ENCODE results near the gene ANK3. TPM values are rescaled to one million over a fixed set of nuclear protein-coding genes. Genes with fewer than 3 reads are reported as not detected.

ANK3 gene
- 10 to 100 TPM; 24.0 to 25.2 TPM for total RNA-seq

GRCh38 chr10:60389413-60390025 is at the start of gene ANK3:
TSS of gene ANK3 (minus strand) at chr10:60389875. CDS start at chr10:60389538, 337 bp downstream.
- no peak for ATAC-seq
- Mint-ChIP-seq H3K27me3 (no peaks in the 10 kb centered on the region), H3K4me3 (no peak within 1 kb of the TSS), H3K4me1 (peaks cover 22% of the 10 kb centered on the region), H3K27ac (no peak within 1 kb of the TSS), H3K36me3 (ENCODE audit: low read depth) (peaks cover 4% of the 10 kb centered on the region), H3K9me3 (ENCODE audit: low read depth) (no peaks in the 10 kb centered on the region)
- DNase-seq: no peak
- intact Hi-C loops (cut with DNase I, micrococcal nuclease): no loop called here
- CTCF ChIA-PET: interaction anchor here (0.7 kb wide), 1 partner anchor 257 kb away, joined by 3 read pairs; no protein-coding TSS in a partner anchor
- POLR2A ChIA-PET: interaction anchor here (0.7 kb wide), 1 partner anchor 10 kb away, joined by 4 read pairs; no protein-coding TSS in a partner anchor

GRCh38 chr10:60434418-60435046 is 44.9 kb upstream of the ANK3 start:
- no peaks in the 10 kb centered on the region for H3K36me3 Mint-ChIP-seq (ENCODE audit: low read depth)
- no peak for ATAC-seq
- H3K9me3 Mint-ChIP-seq (ENCODE audit: low read depth): no peaks in the 10 kb centered on the region
- no peak overlapping the region for H3K27ac Mint-ChIP-seq
- no peaks in the 10 kb centered on the region for H3K27me3 Mint-ChIP-seq
- peak; percentile 17 for DNase-seq
- ChIA-PET POLR2A (no interaction called here), CTCF (interaction anchor here (1.2 to 1.9 kb wide), 5 partner anchors 193 to 334 kb away, joined by 3 to 15 read pairs (median 6); no protein-coding TSS in a partner anchor)
- intact Hi-C loops (cut with DNase I, micrococcal nuclease): loop anchor here (1.0 to 5.0 kb wide), 10 partner anchors 196 to 808 kb away; no protein-coding TSS in a partner anchor
- H3K4me3 Mint-ChIP-seq: no peak overlapping the region
- peaks cover 6% of the 10 kb centered on the region for H3K4me1 Mint-ChIP-seq

GRCh38 chr10:60433684-60434083 is 44.0 kb upstream of the ANK3 start:
- Mint-ChIP-seq H3K9me3 (ENCODE audit: low read depth) (no peaks in the 10 kb centered on the region), H3K27me3 (no peaks in the 10 kb centered on the region), H3K4me3 (no peak overlapping the region), H3K36me3 (ENCODE audit: low read depth) (no peaks in the 10 kb centered on the region), H3K4me1 (peaks cover 6% of the 10 kb centered on the region), H3K27ac (no peak overlapping the region)
- ChIA-PET POLR2A (no interaction called here), CTCF (interaction anchor here (0.6 to 1.9 kb wide), 10 partner anchors 9 to 364 kb away, joined by 3 to 15 read pairs (median 4); no protein-coding TSS in a partner anchor)
- DNase-seq (no peak), ATAC-seq (no peak)
- intact Hi-C loops (cut with DNase I, micrococcal nuclease): loop anchor here (1.0 to 5.0 kb wide), 10 partner anchors 195 to 807 kb away; no protein-coding TSS in a partner anchor

GRCh38 chr10:60430836-60431597 is 41.3 kb upstream of the ANK3 start:
- CTCF ChIA-PET: interaction anchor here (0.6 kb wide), 1 partner anchor 51 kb away, joined by 3 read pairs; no protein-coding TSS in a partner anchor
- ATAC-seq: no peak
- no peaks in the 10 kb centered on the region for H3K27me3 Mint-ChIP-seq
- intact Hi-C loops (cut with DNase I, micrococcal nuclease): loop anchor here in 1 of 2 experiments (5.0 kb wide), 1 partner anchor 804 kb away; no protein-coding TSS in a partner anchor
- no peak for DNase-seq
- no peak overlapping the region for H3K27ac Mint-ChIP-seq
- H3K4me3 Mint-ChIP-seq: no peak overlapping the region
- peaks cover 25% of the 10 kb centered on the region for H3K4me1 Mint-ChIP-seq
- peaks cover 3% of the 10 kb centered on the region for H3K36me3 Mint-ChIP-seq (ENCODE audit: low read depth)
- H3K9me3 Mint-ChIP-seq (ENCODE audit: low read depth): no peaks in the 10 kb centered on the region
- POLR2A ChIA-PET: no interaction called here

GRCh38 chr10:60430017-60430416 is 40.3 kb upstream of the ANK3 start:
- Mint-ChIP-seq H3K4me1 (peaks cover 31% of the 10 kb centered on the region), H3K9me3 (ENCODE audit: low read depth) (no peaks in the 10 kb centered on the region), H3K27me3 (no peaks in the 10 kb centered on the region), H3K36me3 (ENCODE audit: low read depth) (peaks cover 4% of the 10 kb centered on the region), H3K4me3 (no peak overlapping the region), H3K27ac (no peak overlapping the region)
- DNase-seq (no peak), ATAC-seq (no peak)
- CTCF ChIA-PET: no interaction called here
- intact Hi-C loops (cut with DNase I, micrococcal nuclease): loop anchor here in 1 of 2 experiments (5.0 kb wide), 1 partner anchor 803 kb away; no protein-coding TSS in a partner anchor
- POLR2A ChIA-PET: no interaction called here

- intact Hi-C loops (cut with DNase I, micrococcal nuclease): no loop called here
- no peak overlapping the region for H3K27ac Mint-ChIP-seq
- POLR2A ChIA-PET: no interaction called here
- H3K36me3 Mint-ChIP-seq (ENCODE audit: low read depth): peaks cover 4% of the 10 kb centered on the region
- H3K4me3 Mint-ChIP-seq: no peak overlapping the region
- peaks cover 30% of the 10 kb centered on the region for H3K4me1 Mint-ChIP-seq
- ATAC-seq: no peak
- no peak for DNase-seq
- H3K27me3 Mint-ChIP-seq: no peaks in the 10 kb centered on the region
- CTCF ChIA-PET: interaction anchor here (0.8 to 1.3 kb wide), 4 partner anchors 12 to 170 kb away, joined by 3 to 4 read pairs (median 4); no protein-coding TSS in a partner anchor
- H3K9me3 Mint-ChIP-seq (ENCODE audit: low read depth): no peaks in the 10 kb centered on the region
Observed at GRCh38 chr10:60429084-60429849, 39.6 kb upstream of the ANK3 start.

GRCh38 chr10:60428387-60428737 is 38.7 kb upstream of the ANK3 start:
- ChIA-PET POLR2A (no interaction called here), CTCF (interaction anchor here (0.8 to 1.3 kb wide), 4 partner anchors 13 to 169 kb away, joined by 3 to 4 read pairs (median 4); no protein-coding TSS in a partner anchor)
- no peak for DNase-seq
- Mint-ChIP-seq H3K4me1 (peaks cover 28% of the 10 kb centered on the region), H3K27ac (no peak overlapping the region), H3K9me3 (ENCODE audit: low read depth) (no peaks in the 10 kb centered on the region), H3K36me3 (ENCODE audit: low read depth) (peaks cover 4% of the 10 kb centered on the region), H3K4me3 (no peak overlapping the region), H3K27me3 (no peaks in the 10 kb centered on the region)
- intact Hi-C loops (cut with DNase I, micrococcal nuclease): no loop called here
- ATAC-seq: no peak

- Mint-ChIP-seq H3K27ac (peak overlapping the region; percentile 5), H3K27me3 (no peaks in the 10 kb centered on the region)
- CTCF ChIA-PET: interaction anchor here (0.8 to 1.0 kb wide), 2 partner anchors 13 to 15 kb away, joined by 3 to 4 read pairs; no protein-coding TSS in a partner anchor
Observed at GRCh38 chr10:60427709-60428386, 38.2 kb upstream of the ANK3 start.

GRCh38 chr10:60427148-60427547 is 37.5 kb upstream of the ANK3 start:
- Mint-ChIP-seq H3K4me3 (no peak overlapping the region), H3K27me3 (no peaks in the 10 kb centered on the region), H3K9me3 (ENCODE audit: low read depth) (no peaks in the 10 kb centered on the region), H3K36me3 (ENCODE audit: low read depth) (peaks cover 4% of the 10 kb centered on the region), H3K4me1 (peaks cover 27% of the 10 kb centered on the region), H3K27ac (peak overlapping the region; percentile 32)
- ChIA-PET POLR2A (no interaction called here), CTCF (interaction anchor here (1.0 kb wide), 2 partner anchors 18 to 342 kb away, joined by 3 read pairs; no protein-coding TSS in a partner anchor)
- ATAC-seq: no peak
- intact Hi-C loops (cut with DNase I, micrococcal nuclease): no loop called here
- DNase-seq: no peak

More at GRCh38 chr10:60427709-60428386, 38.2 kb upstream of the ANK3 start:
- intact Hi-C loops (cut with DNase I, micrococcal nuclease): no loop called here
- POLR2A ChIA-PET: no interaction called here
- H3K4me3 Mint-ChIP-seq: no peak overlapping the region
- H3K9me3 Mint-ChIP-seq (ENCODE audit: low read depth): no peaks in the 10 kb centered on the region
- H3K4me1 Mint-ChIP-seq: peaks cover 27% of the 10 kb centered on the region
- peaks cover 4% of the 10 kb centered on the region for H3K36me3 Mint-ChIP-seq (ENCODE audit: low read depth)
- DNase-seq: no peak
- ATAC-seq: peak; percentile 70

GRCh38 chr10:60426425-60426824 is 36.8 kb upstream of the ANK3 start:
- H3K36me3 Mint-ChIP-seq (ENCODE audit: low read depth): peaks cover 4% of the 10 kb centered on the region
- no peaks in the 10 kb centered on the region for H3K9me3 Mint-ChIP-seq (ENCODE audit: low read depth)
- CTCF ChIA-PET: interaction anchor here (1.0 to 1.4 kb wide), 3 partner anchors 18 to 343 kb away, joined by 3 to 5 read pairs (median 3); no protein-coding TSS in a partner anchor
- H3K4me3 Mint-ChIP-seq: no peak overlapping the region
- POLR2A ChIA-PET: no interaction called here
- intact Hi-C loops (cut with DNase I, micrococcal nuclease): no loop called here
- H3K4me1 Mint-ChIP-seq: peaks cover 28% of the 10 kb centered on the region
- H3K27ac Mint-ChIP-seq: peak overlapping the region; percentile 2
- no peaks in the 10 kb centered on the region for H3K27me3 Mint-ChIP-seq
- ATAC-seq (no peak), DNase-seq (no peak)
